ENCODE results near the gene MGAT5. TPM values are rescaled to one million over a fixed set of nuclear protein-coding genes. Genes with fewer than 3 reads are reported as not detected.
"Not testable (repeated sequence)": the region's sequence is repeated elsewhere in the genome, so short reads cannot be mapped to it uniquely, and the experiment has no call there.

Gene MGAT5
- total RNA-seq, 1 donor from 2014 or later: 58.8 TPM

DNA sequence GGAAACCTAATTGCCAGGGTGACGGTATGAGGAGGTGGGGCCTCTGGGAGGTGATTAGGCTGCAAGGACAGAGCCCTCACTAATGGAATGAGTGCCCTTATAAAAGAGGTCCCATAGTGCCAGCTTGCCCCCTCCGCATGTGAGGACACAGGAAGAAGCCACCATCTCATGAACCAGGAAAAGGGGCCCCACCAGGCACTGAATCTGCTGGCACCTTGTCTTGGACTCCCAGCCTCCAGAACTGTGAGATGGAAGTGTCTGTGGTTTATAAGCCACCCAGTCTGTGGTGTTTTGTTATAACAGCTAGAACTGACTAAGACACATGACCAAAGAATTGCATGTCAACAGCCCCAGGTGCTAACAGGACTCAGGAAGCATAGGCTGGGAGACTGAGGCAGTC lies 214.3 kb downstream of the MGAT5 start:
- Mint-ChIP-seq H3K4me3 (ENCODE audit: unreplicated experiment) (no peak overlapping the region), H3K9me3 (ENCODE audit: unreplicated experiment) (peaks cover 4% of the 10 kb centered on the region)

DNA sequence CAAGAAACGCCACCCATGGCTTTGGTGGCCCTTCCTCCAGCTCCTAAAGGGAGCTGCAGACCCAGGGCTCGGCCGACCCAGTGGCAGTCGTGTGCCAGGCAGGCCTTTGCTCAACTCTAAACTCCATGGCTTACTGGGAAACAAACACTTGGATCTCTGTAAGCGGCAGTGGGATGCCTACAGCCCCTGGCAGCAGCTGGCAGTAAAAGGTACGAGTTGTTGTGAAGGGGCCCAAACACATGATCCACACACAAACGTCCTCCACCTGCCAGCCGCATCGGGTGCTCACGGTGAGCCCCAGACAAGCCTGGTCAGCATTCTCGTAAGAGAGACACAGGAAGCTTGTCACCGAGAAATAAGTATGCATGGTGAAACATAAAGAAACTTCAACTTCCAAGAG lies 214.9 kb downstream of the MGAT5 start:
- H3K27me3 Mint-ChIP-seq (ENCODE audit: unreplicated experiment): peaks cover 1% of the 10 kb centered on the region
- TF ChIP-seq, protein P1, sequence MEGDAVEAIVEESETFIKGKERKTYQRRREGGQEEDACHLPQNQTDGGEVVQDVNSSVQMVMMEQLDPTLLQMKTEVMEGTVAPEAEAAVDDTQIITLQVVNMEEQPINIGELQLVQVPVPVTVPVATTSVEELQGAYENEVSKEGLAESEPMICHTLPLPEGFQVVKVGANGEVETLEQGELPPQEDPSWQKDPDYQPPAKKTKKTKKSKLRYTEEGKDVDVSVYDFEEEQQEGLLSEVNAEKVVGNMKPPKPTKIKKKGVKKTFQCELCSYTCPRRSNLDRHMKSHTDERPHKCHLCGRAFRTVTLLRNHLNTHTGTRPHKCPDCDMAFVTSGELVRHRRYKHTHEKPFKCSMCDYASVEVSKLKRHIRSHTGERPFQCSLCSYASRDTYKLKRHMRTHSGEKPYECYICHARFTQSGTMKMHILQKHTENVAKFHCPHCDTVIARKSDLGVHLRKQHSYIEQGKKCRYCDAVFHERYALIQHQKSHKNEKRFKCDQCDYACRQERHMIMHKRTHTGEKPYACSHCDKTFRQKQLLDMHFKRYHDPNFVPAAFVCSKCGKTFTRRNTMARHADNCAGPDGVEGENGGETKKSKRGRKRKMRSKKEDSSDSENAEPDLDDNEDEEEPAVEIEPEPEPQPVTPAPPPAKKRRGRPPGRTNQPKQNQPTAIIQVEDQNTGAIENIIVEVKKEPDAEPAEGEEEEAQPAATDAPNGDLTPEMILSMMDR (IDR thresholded peaks at IDR 0.05; ENCODE audit: partially characterized antibody, unreplicated experiment): no peak
- no peak overlapping the region for H3K4me3 Mint-ChIP-seq (ENCODE audit: unreplicated experiment)
- H3K9me3 Mint-ChIP-seq (ENCODE audit: unreplicated experiment): peaks cover 6% of the 10 kb centered on the region
- DNase-seq: no peak
- H3K36me3 Mint-ChIP-seq (ENCODE audit: unreplicated experiment): peaks cover 10% of the 10 kb centered on the region
- H3K4me1 Mint-ChIP-seq (ENCODE audit: low read depth, unreplicated experiment): peaks cover 16% of the 10 kb centered on the region
- no peak overlapping the region for H3K27ac Mint-ChIP-seq (ENCODE audit: unreplicated experiment)

More for the DNA sequence above, 214.3 kb downstream of the MGAT5 start:
- no peak overlapping the region for H3K27ac Mint-ChIP-seq (ENCODE audit: unreplicated experiment)
- peaks cover 1% of the 10 kb centered on the region for H3K27me3 Mint-ChIP-seq (ENCODE audit: unreplicated experiment)
- peaks cover 5% of the 10 kb centered on the region for H3K36me3 Mint-ChIP-seq (ENCODE audit: unreplicated experiment)
- no peak for DNase-seq
- TF ChIP-seq, protein P1 (IDR thresholded peaks at IDR 0.05; ENCODE audit: partially characterized antibody, unreplicated experiment): no peak
- H3K4me1 Mint-ChIP-seq (ENCODE audit: low read depth, unreplicated experiment): peaks cover 16% of the 10 kb centered on the region

DNA sequence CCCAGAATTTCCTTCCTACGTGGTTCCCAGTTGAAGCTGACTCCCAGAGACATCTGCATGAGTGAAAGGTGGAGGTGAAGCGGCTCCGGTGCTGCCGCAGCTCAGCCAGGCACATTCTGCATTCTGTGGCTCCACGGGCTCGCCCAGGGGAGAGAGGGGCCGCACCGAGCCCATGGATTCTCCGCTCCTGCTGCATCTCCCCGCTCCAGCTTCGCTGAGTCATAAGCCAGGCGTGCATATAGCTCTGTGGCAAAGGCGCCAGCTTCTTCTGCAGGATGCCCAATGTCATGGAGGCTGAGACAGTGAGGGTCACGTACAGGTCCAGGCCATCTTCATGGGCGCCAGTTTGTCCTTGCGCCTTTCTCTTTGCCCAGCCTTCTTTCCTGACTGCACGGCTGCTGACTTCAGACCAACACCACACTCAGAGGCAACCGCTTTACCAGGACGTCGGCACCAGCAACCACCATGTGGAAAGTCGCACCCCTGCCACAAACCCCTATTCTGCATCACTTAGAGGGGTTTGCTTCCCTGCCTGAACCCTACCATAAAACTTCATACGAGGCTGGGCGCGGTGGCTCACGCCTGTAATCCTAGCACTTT lies 215.7 kb downstream of the MGAT5 start:
- no peak overlapping the region for H3K4me3 Mint-ChIP-seq (ENCODE audit: unreplicated experiment)
- H3K4me1 Mint-ChIP-seq (ENCODE audit: low read depth, unreplicated experiment): peaks cover 16% of the 10 kb centered on the region
- peaks cover 8% of the 10 kb centered on the region for H3K9me3 Mint-ChIP-seq (ENCODE audit: unreplicated experiment)
- no peak overlapping the region for H3K27ac Mint-ChIP-seq (ENCODE audit: unreplicated experiment)
- H3K36me3 Mint-ChIP-seq (ENCODE audit: unreplicated experiment): peaks cover 17% of the 10 kb centered on the region
- DNase-seq: no peak
- H3K27me3 Mint-ChIP-seq (ENCODE audit: unreplicated experiment): peaks cover 1% of the 10 kb centered on the region
- TF ChIP-seq, protein P1 (IDR thresholded peaks at IDR 0.05; ENCODE audit: partially characterized antibody, unreplicated experiment): no peak

DNA sequence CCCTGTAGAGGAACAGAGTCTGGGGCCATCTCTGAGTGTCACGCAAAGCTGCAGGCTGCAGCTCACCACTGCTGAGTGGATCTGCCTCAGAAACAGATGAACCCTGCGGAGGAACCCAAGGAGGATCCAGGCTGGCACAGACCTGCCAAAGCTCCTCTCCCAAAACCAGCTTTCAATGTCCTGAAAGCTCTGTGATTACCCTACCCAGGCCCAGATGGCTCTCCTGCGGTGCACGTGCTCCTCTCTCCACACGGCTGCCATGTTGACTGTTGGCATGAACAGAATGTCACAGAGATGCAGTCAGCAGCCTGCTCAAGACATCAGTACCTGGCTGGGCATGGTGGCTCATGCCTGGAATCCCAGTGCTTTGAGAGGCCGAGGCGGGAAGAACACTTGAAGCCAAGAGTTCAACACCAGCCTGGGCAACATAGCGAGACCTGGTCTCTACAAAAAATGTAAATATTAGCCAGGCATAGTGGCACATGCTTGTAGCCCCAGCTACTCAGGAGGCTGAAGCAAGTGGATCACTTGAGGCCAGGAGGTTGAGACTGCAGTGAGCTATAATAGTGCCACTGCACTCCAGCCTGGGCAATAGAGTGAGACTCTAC lies 216.8 kb downstream of the MGAT5 start:
- DNase-seq: no peak
- H3K36me3 Mint-ChIP-seq (ENCODE audit: unreplicated experiment): peaks cover 18% of the 10 kb centered on the region
- TF ChIP-seq, protein P1 (IDR thresholded peaks at IDR 0.05; ENCODE audit: partially characterized antibody, unreplicated experiment): no peak
- H3K4me1 Mint-ChIP-seq (ENCODE audit: low read depth, unreplicated experiment): peaks cover 12% of the 10 kb centered on the region
- H3K27ac Mint-ChIP-seq (ENCODE audit: unreplicated experiment): no peak overlapping the region
- H3K4me3 Mint-ChIP-seq (ENCODE audit: unreplicated experiment): no peak overlapping the region
- H3K9me3 Mint-ChIP-seq (ENCODE audit: unreplicated experiment): peaks cover 8% of the 10 kb centered on the region
- peaks cover 1% of the 10 kb centered on the region for H3K27me3 Mint-ChIP-seq (ENCODE audit: unreplicated experiment)

DNA sequence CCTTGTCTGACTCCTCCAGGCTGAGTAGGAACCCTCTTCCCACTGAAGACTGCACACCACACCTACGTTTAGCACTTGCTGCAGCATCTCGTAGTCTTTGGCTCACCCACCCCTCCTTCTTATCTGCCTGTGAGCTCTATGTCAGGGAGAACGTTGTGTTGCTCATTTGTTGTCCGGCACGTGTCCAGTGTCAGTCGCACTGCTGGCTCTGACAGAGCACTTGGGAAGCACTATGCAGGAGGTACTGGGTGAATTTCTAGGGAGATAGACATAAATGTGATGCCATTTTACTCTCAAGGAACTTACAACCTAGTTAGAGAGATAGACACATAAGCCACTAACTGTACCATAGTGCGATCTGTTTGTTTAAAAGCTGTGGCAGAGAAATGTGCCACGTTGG lies 223.1 kb downstream of the MGAT5 start:
- H3K27ac Mint-ChIP-seq (ENCODE audit: unreplicated experiment); H3K9me3 Mint-ChIP-seq (ENCODE audit: unreplicated experiment); DNase-seq; H3K4me3 Mint-ChIP-seq (ENCODE audit: unreplicated experiment); H3K27me3 Mint-ChIP-seq (ENCODE audit: unreplicated experiment): not testable (repeated sequence)
- Mint-ChIP-seq H3K36me3 (ENCODE audit: unreplicated experiment) (peaks cover 18% of the 10 kb centered on the region), H3K4me1 (ENCODE audit: low read depth, unreplicated experiment) (peaks cover 14% of the 10 kb centered on the region)

Data from glutamatergic neuron (in vitro differentiated cells).